Choroid plexus epithelial cell (primary cell): ENCODE results near the gene MAS1.
A peak's percentile ranks its signal among the peaks of the same experiment; 100 is the strongest.

Experiments used
- DNase-seq: peaks from one replicate; pipeline ENCODE4 v3.0.0-alpha.2; 2010; ENCODE audit warnings: low read depth
- H3K4me3 ChIP-seq: 2 replicates; pipeline ENCODE4 v1.5.1; 2011; ENCODE audit warnings: low read depth, mild to moderate bottlenecking, control low read depth, low read length, moderate library complexity
- TF ChIP-seq, protein P1 (sequence below): conservative IDR thresholded peaks from 2 replicates; pipeline ENCODE4 v1.5.1; 2011; ENCODE audit warnings: low read depth, mild to moderate bottlenecking, control low read depth, inconsistent platforms, low read length, moderate library complexity

The MAS1 gene

DNA sequence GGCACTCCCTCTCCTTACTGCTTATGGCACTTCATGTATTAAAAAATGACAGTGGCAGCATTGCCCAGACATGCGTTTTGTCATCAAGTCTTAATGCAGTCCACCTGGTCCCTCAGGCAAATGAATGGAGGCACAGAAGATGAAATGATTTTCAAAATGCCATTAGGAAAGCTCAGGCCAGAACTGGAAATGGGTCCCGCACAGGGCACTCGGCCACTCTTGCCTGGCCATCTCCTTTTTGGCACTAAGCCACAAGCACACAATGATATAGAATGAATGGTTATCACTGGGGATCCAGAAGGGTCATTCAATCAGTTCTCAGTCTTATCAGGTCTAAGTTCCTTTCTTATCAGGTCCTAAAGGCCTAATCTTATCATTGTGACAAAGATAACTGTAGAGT is 15.6 kb downstream of the MAS1 start:
- no peak for DNase-seq
- TF ChIP-seq, protein P1, sequence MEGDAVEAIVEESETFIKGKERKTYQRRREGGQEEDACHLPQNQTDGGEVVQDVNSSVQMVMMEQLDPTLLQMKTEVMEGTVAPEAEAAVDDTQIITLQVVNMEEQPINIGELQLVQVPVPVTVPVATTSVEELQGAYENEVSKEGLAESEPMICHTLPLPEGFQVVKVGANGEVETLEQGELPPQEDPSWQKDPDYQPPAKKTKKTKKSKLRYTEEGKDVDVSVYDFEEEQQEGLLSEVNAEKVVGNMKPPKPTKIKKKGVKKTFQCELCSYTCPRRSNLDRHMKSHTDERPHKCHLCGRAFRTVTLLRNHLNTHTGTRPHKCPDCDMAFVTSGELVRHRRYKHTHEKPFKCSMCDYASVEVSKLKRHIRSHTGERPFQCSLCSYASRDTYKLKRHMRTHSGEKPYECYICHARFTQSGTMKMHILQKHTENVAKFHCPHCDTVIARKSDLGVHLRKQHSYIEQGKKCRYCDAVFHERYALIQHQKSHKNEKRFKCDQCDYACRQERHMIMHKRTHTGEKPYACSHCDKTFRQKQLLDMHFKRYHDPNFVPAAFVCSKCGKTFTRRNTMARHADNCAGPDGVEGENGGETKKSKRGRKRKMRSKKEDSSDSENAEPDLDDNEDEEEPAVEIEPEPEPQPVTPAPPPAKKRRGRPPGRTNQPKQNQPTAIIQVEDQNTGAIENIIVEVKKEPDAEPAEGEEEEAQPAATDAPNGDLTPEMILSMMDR: no peak
- no peak overlapping the region for H3K4me3 ChIP-seq

- TF ChIP-seq, protein P1: no peak
- peak; percentile 53 for DNase-seq
- H3K4me3 ChIP-seq: no peak overlapping the region
Measured at GRCh38 chr6:159908535-159908934, 17.7 kb downstream of the MAS1 start.

GRCh38 chr6:159908979-159909378 is 18.2 kb downstream of the MAS1 start:
- no peak for DNase-seq
- H3K4me3 ChIP-seq: no peak overlapping the region
- TF ChIP-seq, protein P1: no peak

DNA sequence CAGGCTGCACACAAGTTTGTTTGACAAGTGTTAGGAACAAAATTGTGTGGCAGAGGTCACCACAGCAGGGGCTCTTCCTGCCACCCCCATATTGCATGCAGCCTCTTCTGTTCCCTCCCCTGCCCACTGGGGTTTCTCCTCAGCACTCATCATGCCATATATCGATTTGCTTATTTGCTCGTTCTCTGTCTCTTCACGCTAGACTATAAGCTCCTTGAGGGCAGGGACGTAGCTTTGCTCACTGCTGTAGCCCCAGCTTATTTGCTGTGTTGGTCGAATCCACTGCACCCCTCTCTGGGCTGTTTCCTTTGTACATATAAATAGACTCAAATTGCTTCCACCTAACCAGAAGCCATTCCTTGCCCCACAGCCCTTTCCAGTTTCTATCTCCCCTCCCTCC is 19.6 kb downstream of the MAS1 start:
- TF ChIP-seq, protein P1: no peak

DNA sequence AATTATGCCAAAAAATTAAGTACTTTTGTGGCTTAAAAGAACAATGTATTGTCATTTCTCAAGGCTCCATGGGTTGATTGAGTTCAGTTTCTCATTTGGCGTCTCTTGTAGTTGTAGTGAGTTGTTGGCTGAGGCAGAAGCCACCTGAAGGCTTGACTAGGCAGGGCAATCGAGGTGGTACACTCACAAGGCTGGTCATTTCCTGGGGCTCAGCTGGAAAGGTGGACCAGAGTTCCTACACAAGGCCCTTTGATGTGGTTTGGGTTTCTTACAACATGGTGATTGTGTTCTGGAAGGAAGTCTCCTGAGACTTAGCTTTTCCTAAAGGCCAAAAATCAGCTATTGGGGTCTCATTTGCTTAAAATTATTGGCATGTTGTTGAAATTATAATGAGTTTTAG is 22.6 kb downstream of the MAS1 start:
- no peak for DNase-seq
- no peak overlapping the region for H3K4me3 ChIP-seq
- TF ChIP-seq, protein P1: no peak

More for the DNA sequence above, 19.6 kb downstream of the MAS1 start:
- DNase-seq: no peak
- H3K4me3 ChIP-seq: no peak overlapping the region

DNA sequence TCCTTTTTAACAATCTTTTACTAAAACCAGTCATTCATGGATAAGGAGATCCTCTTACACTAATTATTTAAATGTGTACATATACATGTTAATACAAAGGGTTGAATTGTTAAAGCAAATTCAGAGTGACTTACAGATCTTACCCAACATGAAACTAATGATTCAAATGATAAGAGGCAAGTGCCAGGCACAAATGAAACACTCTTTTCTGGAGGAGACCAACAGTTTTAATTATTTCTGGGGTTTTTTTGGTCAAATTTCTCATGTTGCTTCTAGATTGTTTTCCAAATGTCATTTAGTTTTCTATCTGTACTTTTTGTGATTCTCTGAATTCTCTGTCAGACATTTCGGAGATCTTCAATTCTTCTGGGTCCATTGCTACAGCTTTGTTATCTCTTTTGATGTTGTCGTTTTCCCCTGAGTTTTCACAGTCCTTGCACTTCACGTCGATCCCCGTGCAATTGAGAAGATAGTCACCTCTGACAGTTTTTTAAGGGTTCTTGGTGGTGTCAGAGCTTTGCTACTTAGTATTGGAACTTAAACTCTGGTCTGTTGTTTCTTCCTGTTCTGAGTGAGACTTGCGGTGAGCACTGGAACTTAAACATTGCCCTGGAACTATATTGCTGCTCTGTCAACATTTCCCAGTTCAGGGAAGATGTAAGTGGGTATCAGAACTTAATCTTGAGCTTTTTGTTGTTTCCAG is 23.2 kb downstream of the MAS1 start:
- TF ChIP-seq, protein P1: no peak
- no peak for DNase-seq
- H3K4me3 ChIP-seq: no peak overlapping the region

DNA sequence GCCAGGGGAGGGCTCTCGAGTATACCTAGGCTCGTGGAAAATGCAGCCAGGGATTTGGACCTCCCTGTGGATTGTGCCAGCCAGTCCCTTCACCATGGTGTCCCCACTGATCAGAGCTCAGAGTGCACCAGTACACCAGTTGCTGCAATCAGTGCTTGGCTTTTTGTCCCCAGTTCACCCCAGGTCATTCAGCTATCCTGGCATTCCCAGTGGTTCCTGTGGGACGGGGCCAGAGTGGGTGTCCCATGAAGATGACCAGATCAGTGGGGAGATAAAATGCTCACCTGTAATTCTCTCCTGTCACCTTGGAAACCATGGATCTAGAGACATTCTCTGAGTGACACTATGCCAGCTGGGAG is 23.8 kb downstream of the MAS1 start:
- no peak overlapping the region for H3K4me3 ChIP-seq
- DNase-seq: no peak
- TF ChIP-seq, protein P1: no peak
